Activated CD4-positive, alpha-beta T cell treated with anti-CD3 and anti-CD28 coated beads for 1 hour (primary cell): ENCODE results near the gene NFIX.
"Not testable (repeated sequence)": the region's sequence is repeated elsewhere in the genome, so short reads cannot be mapped to it uniquely, and the experiment has no call there.

ENCODE experiments used
- DNase-seq: peaks from one replicate; pipeline ENCODE4 v3.0.0-alpha.2; 2020

NFIX gene

DNA sequence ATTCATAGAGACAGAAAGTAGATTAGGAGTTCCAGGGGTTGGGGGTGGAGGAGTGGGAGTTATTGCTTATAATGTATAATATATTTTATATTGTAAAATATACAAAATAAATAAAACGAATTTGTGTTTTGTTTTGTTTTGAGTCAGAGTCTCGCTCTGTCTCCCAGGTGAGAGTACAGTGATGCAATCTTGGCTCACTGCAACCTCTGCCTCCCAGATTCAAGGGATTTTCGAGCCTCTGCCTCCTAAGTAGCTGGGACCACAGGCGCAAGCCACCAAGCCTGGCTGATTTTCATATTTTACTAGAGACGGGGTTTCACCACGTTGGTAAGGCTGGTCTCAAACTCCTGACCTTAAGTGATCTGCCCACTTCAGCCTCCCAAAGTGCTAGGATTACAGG is 35.8 kb upstream of the NFIX start:
- DNase-seq: no peak

DNA sequence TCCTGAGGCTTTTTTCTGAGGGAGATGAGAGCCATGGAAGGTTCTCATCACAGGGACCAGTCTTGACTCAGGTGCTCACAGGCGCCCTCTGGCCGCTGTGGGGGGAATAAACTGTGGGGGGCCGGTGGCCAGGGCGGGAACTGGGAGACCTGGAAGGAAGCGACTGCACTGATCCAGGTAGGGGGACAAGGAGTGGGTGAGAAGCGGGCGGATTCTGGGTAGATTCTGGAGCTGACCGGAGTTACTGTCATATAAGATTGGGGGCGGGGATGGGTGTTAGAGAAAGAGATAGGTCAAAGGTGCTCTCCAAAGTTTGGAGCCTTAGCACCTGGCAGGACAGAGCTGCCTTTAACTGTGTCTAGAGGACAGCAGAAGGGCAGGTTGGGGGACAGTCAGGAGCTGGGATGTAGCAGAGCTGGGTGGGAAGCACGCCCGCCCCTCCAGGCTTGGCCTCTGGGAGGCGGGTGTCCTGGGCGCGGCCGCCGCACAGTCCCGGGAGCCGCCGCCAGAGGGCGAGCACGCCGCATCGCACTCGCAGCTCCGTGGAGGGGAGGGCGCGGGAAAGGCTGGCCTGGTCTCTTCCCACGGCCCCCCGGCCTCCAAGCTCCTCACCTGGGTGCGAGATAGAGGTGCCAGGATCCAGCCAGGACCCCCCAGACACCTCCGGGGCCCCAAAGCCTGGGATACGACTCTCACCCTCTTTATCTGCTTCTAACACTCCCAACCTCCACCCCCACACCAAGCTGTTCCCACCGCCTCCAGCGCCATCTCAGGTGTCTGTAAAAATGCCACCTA is 30.1 kb upstream of the NFIX start:
- DNase-seq: peak; percentile 67

DNA sequence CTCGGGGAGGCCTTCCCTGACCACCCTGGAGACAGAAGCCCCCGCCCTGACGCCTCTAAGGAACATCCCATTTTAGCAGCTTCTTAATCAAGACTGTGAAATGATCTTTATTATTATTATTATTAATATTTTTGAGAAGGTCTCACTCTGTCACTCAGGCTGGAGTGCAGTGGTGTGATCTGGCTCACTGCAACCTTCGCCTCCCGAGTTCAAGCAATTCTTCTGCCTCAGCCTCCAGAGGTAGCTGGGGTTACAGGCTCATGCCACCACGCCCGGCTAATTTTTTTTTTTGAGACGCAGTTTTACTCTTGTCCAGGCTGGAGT is 29.5 kb upstream of the NFIX start:
- DNase-seq: no peak

DNA sequence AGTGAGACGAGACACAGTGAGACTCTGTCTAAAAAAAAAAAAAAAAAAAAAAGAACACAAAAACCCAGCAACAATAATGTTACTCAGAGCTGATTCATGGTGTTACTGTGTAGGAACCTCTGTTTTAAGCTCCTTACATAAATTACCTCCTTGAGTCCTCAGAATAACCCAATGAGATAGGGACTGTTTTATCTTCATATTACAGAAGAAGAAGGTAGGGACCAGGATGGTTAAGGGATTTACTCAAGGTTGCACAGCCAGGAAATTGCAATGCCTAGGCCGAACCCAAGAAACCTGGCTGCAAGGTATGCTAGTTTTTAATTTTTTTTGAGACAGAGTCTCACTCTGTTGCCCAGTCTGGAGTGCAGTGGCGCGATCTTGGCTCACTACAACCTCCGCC is 27.4 kb upstream of the NFIX start:
- DNase-seq: no peak

DNA sequence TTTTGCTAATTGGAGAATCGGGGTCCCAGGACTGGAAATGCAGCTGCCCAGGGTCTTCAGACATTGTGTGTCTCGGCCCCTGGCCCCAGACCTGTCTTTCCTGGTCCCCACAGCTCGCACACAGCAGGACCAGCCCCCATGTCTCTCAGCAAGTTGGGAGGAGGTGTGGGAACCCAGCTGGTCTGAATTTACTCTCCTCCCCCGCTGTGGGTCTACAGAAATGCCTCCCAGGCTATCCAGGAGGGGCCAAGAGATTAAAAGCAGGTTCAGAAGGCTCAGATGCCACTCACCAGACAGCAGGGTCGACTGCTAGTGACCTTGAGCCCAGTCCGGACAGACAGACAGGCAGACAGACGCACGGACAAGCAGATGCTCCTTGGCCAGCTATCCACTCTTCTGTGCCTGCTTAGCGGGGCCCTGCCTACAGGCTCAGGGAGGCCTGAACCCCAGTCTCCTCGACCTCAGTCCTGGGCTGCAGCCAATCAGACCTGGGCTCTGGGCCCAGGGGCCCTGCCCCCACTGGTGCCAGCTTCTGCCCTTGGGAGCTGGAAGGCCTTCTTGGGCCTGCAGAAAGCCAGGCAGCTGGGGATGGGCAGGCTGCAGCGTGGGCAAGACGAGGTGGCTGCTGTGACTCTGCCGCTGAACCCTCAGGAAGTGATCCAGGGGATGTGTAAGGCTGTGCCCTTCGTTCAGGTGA is 25.8 kb upstream of the NFIX start, which contains the start of gene DAND5:
TSS of gene DAND5 (plus strand) at position 285 of the 697 bp plus-strand sequence. CDS start at position 370, 85 bp downstream.
- no peak for DNase-seq

DNA sequence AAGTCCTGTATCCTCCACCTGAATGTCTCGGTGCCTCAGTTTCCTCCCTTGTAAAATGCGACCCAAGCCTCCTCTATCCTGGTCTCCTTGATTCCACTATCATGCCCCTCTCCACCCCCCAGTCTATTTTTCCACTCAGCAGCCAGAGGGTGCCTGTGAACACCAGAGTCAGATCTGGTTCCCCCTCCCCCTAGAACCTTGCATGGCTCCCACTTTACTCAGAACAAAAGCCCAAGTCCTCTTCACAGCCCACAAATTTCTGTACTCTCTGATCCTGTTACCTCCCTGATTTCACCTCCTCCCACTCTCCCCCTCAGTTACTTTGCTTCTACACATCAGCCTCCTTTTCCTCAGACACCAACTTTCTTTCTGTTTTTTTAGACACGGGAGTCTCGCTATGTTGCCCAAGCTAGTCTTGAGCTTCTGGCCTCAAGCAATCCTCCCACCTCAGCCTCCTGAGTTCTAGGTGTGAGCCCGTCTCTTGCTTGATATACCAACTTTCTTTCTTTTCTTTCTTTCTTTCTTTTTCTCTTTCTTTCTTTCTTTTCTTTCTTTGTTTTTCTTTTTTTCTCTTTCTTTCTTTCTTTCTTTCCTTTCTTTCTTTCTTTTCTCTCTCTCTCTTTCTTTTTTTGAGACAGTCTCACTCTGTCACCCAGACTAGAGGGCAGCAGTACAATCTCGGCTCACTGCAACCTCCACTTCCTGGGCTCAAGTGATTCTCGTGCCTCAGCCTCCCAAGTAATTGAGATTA is 25.0 kb upstream of the NFIX start:
- DNase-seq: no peak

DNA sequence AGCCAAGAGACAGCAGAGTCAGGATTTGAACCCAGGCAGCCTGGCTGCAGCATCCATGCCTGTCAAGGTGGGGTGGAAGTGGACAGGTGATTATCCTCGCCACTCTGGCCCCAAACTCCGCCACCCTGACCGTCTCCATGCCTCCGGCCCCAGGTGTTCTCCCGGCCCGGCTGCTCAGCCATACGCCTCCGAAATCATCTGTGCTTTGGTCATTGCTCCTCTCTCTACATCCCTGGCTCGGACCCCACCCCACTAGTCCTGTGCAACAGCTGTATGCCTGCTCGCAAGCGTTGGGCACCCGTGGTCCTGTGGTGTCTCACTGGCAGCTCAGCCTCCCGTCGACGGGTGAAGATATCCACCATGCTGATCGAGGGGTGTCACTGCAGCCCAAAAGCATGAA is 22.0 kb upstream of the NFIX start:
- no peak for DNase-seq

DNA sequence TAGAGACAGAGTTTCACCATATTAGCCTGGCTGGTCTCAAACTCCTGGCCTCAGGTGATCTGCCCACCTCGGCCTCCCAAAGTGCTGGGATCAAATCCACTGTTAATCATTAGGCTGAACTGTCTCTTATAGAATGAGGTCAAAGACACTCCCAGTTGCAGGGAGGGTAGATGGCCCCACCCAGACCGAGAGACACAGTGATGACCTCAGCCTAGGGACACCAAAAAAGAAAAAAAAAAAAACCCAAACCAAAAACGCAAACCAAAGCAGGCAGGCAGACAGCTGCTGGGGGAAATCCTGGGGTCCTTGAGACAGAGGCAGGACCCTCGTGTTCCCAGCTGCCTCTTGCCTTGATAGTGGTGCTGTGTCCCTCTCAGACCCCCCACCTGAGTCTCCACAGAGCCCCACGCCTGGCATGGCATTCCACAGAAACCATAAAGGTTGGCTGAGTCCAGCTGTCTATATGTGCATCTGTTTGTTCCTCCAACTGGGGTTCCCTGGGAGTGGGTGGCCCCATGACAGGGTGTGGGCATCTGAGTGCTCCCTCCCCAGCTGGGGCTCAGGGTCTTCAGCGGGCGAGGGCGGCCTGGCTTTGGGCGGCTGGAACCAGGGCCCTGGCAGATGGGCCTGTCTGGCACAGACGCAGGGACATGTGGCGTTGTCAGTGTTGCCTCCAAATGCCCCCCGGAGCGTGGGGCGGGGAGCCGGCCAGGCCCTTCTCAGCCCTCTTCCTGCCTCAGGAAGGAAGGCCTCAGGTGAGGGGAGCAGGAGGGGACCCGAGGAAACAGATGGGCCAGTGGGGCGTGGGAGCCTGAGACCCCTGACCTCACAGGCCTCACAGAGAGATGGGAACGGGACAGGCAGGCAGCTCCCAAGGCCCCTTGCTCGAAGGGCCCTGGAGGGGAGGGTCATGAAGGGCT is 20.7 kb upstream of the NFIX start:
- DNase-seq: no peak

DNA sequence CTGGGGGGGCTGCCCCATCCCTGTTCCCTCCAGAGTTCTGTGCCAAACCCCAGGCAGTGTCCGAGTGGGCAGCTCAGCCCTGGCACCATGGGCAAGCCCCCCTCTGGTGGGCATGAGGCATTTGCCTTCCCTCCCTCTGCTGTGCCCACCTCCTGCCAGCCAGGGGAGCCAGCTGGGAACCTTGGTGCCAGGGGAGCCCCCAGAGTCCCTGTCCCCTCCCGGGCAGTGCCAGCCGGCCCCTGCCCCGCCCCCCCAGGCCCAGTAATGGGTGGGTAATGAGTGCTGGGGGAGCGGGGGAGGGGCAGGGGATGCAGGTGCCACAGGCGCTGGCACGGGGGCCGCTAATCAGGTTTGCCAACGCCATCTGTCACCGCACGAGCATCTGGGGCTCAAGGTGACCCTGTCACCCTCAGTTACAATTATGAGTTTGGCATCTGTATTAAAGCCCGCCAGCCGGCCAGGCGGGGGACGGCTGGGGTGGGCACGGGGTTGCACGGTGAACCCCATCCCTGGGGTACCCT is 20.0 kb upstream of the NFIX start:
- DNase-seq: no peak

DNA sequence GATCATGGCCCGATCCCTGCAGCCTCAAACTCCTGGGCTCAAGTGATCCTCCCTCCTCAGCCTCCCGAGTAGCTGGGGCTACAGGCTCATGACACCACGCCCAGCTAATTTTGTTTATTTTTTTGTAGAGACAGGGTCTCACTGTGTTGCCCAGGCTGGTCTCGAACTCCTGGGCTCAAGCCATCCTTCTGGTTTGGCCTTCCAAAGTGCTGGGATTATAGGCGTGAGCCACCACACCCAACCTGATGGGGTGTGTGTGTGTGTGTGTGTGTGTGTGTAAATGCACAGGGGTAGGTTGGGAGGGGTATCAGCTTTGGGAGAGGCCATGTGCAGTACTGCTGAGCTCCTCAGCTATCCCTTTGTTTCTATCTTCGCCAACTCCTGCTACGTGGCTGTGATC is 19.2 kb upstream of the NFIX start:
- DNase-seq: not testable (repeated sequence)

DNA sequence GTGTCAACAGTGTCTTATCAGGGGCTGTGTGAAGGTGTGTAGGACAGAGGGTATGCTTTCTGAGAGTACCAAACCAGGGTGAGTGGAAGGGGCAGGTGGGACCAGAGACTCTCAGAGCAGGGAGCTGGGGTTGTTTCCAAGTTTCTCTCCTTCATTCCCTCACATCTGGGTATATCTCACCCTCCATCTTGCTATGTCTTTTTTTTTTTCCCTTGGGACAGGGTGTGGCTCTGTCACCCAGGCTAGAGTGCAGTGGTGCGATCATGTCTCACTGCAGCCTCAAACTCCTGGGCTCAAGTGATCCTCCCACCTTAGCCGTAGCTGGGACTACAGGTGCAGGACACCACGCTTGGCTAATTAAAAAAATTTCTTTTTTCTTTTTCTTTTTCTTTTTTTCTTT is 15.3 kb upstream of the NFIX start:
- no peak for DNase-seq

DNA sequence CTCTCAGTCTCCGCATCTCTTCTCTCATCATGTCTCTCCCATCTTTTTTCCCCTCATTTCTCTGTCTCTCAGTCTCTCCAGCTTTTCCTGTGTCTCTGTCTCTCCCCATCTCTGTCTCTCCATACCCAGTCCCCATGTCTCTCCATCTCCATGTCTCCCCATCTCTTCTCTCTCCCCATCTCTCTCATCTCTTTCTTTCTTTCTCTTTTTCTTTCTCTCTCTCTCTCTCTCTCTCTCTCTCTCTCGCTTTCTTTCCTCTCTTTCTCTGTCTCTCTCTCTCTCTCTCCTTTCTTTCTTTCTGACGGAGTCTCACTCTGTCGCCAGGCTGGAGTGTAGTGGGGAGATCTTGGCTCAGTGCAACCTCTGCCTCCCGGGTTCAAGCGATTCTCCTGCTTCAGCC is 12.6 kb upstream of the NFIX start:
- no peak for DNase-seq

DNA sequence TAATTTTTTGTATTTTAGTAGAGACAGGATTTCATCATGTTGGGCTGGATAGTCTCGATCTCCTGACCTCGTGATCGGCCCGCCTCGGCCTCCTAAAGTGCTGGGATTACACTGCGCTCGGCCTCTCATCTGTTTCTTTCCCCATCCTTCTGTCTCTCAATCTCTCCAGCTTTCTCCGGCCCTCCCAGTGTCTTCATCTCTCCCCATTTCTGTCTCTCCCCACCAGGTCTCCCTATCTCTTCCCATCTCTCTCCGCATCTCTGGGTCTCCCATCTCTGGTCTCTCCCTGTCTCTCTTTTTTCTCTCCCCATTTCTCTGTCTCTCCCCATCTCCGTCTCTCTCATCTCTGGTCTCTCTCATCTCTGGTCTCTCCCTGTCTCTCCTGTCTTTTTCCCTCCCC is 12.2 kb upstream of the NFIX start:
- no peak for DNase-seq

DNA sequence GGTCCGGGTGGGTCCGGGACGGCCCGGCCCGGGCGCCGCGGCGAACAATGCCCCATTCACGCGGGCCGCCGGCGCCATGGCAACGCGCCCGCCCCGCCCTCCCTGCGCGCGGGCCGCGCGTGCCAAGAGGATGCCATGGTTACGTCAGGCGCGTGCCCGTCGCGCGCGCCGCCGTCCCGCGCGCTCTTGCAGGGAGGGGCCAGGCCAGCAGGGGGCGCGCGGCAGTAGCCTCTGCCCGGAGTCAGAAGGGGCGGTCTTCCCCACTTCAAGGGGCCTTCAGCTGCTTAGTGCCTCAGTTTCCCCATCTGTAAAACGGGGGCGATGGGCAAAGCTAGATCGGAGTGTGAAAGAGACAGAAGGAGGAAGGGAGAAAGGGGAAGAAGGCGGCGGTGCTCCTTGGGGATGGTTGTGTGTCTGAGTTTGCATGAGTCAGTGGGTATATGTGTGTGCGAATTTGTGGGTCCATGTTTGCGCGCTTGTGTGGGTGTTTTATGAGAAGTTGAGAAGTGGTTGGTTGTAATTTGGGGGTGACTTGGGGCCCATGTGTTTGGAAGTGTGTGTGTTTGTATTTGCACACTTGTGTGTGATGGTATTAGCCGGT is 11.6 kb upstream of the NFIX start:
- DNase-seq: peak; percentile 78

DNA sequence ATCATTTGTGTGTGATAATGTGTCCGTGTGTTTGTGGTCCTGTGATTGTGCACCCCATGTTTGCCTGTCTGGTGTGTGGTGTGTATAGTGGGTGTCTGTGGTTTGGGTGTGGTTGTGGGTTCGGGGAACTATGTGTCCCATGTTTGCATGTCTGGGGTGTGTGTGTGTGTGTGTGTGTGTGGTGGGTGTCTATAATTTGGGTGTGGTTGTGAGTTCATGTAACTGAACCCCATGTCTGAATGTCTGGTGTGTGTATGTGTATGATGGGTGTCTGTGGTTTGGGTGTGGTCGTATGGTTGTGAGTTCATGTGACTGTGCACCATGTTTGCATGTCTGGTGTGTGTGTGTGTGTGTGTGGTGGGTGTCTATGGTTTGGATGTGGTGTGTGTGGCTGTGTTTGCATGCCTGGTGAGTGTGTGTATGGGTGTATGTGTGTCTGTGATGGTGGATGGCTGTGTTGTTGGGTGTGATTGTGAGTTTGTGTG is 11.1 kb upstream of the NFIX start:
- no peak for DNase-seq

DNA sequence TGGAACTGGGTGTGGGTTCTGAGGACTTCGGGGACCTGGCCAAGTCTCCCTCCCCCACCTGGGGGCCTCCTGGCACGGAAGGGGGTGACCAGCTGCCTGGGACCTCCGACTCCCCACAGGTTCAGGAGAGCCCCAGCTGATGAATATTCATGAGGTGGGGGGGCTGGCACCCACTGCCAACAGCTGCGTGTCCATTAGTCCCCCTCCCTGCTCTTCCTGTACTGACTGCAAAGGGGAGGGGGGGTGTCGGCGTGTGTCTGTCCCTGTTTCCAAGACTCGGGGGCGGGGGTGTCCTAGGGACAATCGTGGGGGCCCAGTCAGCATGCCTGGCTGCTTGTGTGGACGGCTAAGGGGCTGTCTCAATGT is 10.6 kb upstream of the NFIX start:
- no peak for DNase-seq

DNA sequence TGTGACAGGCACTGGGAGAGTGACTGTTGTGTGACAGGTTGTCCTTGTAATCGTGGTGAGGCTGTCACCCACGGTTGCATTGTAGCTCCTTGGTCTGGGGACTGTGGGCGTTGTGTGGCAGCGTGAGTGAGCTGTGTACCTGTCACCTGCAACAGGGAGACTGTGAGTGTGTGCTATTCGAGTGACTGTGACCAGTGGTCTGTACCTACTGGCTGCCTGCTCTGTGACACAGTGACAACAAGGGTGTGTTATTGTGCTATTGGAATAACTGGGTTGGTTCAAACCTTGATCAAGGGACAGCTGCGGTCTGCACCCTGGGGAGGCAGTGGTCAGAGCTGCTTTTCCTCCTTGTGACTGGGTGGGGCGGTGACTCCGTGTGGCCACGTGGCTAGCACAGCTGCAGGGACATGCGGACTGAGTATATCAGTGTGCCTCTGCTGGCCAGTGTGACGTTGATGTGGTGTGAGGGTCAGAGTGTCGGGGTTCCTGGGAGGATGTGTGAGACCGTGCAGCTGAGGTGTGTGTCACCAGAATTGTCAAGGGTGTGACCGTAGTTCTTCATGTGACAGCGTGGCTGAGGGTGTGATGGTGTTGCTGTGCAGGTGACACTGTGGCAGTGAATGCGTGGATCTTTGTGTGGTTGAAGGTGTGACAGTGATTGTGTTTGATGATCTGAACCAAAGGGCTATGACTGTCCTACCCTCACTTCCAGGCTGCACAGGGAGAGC is 10.1 kb upstream of the NFIX start:
- DNase-seq: no peak

DNA sequence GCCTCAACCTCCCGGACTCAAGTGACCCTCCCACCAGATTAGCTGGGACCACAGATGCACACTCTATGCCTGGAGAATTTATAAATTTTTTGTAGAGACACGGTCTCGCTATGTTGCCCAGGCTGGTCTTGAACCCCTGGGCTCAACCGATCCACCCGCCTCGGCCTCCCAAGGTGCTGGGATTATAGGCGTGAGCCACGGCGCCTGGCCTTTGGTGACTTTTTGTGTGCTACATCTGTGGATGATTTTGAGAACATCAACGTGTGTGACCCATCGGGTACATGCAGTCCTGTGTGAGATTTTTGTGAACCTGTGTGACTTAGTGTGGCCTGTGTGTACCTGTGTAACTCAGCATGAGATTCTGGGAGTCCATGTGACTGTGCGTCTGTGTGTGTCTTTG is 8.5 kb upstream of the NFIX start:
- no peak for DNase-seq

DNA sequence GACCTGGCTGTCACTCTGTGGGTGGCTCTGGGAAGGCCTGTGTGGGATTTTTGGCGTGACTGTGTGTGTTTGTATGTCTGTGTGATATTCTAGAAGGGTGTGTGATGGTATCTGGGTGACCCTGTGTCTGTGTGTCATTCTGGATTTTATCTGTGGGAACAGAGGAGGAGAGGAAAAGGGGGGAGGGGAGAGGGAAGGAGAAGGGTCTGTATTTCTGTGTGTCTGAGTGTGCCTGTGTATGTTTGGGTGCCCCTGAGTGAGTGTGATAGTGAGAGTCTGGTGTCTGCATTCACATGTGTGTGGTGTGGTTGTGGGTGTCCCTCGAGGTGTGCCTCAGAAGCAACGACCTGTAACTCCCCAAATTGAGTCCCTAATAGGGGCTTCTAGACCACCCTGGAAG is 8.1 kb upstream of the NFIX start:
- DNase-seq: no peak

DNA sequence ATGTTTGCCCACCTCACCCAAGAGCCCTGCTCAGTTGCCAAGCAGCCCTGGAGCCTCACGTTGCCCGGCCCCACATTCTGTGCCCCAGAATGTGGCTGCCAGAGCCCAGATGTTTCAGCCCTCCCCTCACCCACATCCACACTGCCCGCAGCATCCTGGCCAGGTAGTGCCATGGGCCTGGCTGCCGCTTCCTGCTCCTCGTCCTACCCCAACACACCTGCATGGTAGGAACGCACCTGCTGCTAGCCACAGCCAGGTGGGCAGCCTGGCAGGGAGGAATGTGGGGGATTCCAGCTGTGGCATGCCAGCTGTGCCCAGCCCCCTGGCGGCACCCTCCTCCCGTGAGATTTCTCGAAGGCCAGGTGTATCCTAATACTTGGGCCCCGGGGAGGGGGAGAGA is 7.5 kb upstream of the NFIX start:
- no peak for DNase-seq

DNA sequence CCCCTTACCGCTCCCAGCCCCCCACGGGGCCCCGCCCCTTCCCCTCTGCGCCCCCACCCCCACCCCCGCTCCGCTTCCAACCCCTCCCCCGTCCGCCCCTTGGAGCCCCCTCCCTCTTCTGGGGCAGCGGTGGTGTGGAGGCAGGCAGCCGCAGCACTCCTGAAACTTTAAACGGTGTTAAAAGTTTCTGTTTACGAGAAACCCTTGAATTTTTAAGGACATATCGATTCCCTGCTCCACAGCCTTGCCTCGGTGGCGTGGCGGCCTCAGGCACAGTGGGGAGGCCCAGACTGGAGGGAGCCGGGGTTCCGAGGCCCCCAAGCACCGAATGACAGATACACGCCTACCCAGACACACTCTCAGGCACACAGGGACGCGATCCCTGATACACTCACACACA is 4.8 kb upstream of the NFIX start:
- no peak for DNase-seq
